HCT116 (cell line): Measurements from ENCODE around the gene CACNA1A.

ENCODE experiments used
- EGR1 ChIP-seq: IDR thresholded peaks from 2 replicates; pipeline ENCODE4 v1.6.1; 2012; ENCODE audit warnings: low read depth
- ELF1 ChIP-seq: IDR thresholded peaks from 2 replicates; pipeline ENCODE4 v1.6.1; 2012; ENCODE audit warnings: low read depth, borderline replicate concordance
- EZH2 ChIP-seq: fragments of 200-600 bp; sonication (generic); IDR thresholded peaks from 2 replicates; pipeline ENCODE4 v1.6.1; 2017; ENCODE audit warnings: antibody characterized with exemption, mixed run types
- POLR2A ChIP-seq: IDR thresholded peaks from 2 replicates; pipeline ENCODE4 v1.7.0; 2011; ENCODE audit warnings: borderline replicate concordance; ENCODE audit not compliant: insufficient read depth, insufficient read length; ENCODE audit errors: extremely low read depth
- POLR2AphosphoS5 ChIP-seq: IDR thresholded peaks from 2 replicates; pipeline ENCODE4 v1.6.1; 2011; ENCODE audit warnings: mild to moderate bottlenecking, low read depth, low read length, moderate library complexity
- REST ChIP-seq: IDR thresholded peaks from 2 replicates; pipeline ENCODE4 v1.6.1; 2012; ENCODE audit warnings: low read depth
- SP1 ChIP-seq: IDR thresholded peaks from 2 replicates; pipeline ENCODE4 v1.6.1; 2012; ENCODE audit warnings: low read depth
- SRF ChIP-seq: IDR thresholded peaks from 2 replicates; pipeline ENCODE4 v1.6.1; 2012; ENCODE audit warnings: low read depth
- ZNF274 ChIP-seq: fragments of 200-500 bp; sonication (Bioruptor generic); IDR thresholded peaks from 2 replicates; pipeline ENCODE4 v1.6.1; 2014; ENCODE audit warnings: mild to moderate bottlenecking, low read depth, low read length, inconsistent platforms
- TF ChIP-seq, protein P1 (sequence below), 3 experiments: fragments of 200-600 bp in 1 of 3; sonication (generic) in 1 of 3; IDR thresholded peaks in 2 of 3; conservative IDR thresholded peaks in 1 of 3; 2 replicates each; pipeline ENCODE4 v1.5.1; 2012 to 2017; ENCODE audit warnings: low read depth in 2 of 3, low read length in 2 of 3, antibody characterized with exemption in 1 of 3, borderline replicate concordance in 1 of 3, control low read depth in 1 of 3, mild to moderate bottlenecking in 1 of 3, mixed read lengths in 1 of 3, mixed run types in 1 of 3, moderate library complexity in 1 of 3; ENCODE audit not compliant: insufficient read depth in 1 of 3
- TF ChIP-seq, protein P2 (sequence below): IDR thresholded peaks from 2 replicates; pipeline ENCODE4 v1.6.1; 2012
- TF ChIP-seq, protein P3 (sequence below): IDR thresholded peaks from 2 replicates; pipeline ENCODE4 v1.6.1; 2012

DNA sequence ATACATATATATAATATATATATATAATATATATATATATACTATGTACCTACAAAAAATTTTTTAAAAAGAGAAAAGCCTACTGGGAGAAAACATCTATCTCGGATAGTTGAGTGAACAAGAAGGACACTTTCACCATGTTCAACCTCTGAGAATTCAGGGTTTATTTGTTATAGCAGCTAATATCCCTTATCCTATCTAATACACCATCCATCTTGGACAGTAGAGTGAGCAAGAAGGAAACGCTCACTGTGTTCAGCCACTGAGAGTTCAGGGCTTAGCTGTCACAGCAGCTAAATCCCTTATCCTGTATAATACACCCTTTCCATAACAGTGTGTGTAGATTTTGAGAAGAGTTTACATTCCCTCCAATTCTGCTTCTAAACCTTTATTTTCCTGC, 38.1 kb upstream of the CACNA1A start:
- TF ChIP-seq, protein P1, sequence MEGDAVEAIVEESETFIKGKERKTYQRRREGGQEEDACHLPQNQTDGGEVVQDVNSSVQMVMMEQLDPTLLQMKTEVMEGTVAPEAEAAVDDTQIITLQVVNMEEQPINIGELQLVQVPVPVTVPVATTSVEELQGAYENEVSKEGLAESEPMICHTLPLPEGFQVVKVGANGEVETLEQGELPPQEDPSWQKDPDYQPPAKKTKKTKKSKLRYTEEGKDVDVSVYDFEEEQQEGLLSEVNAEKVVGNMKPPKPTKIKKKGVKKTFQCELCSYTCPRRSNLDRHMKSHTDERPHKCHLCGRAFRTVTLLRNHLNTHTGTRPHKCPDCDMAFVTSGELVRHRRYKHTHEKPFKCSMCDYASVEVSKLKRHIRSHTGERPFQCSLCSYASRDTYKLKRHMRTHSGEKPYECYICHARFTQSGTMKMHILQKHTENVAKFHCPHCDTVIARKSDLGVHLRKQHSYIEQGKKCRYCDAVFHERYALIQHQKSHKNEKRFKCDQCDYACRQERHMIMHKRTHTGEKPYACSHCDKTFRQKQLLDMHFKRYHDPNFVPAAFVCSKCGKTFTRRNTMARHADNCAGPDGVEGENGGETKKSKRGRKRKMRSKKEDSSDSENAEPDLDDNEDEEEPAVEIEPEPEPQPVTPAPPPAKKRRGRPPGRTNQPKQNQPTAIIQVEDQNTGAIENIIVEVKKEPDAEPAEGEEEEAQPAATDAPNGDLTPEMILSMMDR (IDR thresholded peaks at IDR 0.05 in 2 of 3, conservative IDR thresholded peaks at IDR 0.05 in 1 of 3; ENCODE audit: borderline replicate concordance in 1 of 3, insufficient read depth in 1 of 3, low read depth in 2 of 3, low read length in 2 of 3), result no peak
- TF ChIP-seq REST (no peak), EZH2 (no peak), POLR2AphosphoS5 (no peak), ZNF274 (no peak), POLR2A (no peak), ELF1 (no peak), SP1 (no peak), SRF (no peak), EGR1 (no peak)
- TF ChIP-seq, protein P2, sequence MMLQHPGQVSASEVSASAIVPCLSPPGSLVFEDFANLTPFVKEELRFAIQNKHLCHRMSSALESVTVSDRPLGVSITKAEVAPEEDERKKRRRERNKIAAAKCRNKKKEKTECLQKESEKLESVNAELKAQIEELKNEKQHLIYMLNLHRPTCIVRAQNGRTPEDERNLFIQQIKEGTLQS, result no peak
- TF ChIP-seq, protein P3, sequence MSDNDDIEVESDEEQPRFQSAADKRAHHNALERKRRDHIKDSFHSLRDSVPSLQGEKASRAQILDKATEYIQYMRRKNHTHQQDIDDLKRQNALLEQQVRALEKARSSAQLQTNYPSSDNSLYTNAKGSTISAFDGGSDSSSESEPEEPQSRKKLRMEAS, result no peak
